SK-N-DZ (cell line): ENCODE data around the gene RAN.
"Not testable (repeated sequence)": the region's sequence is repeated elsewhere in the genome, so short reads cannot be mapped to it uniquely, and the experiment has no call there.

Experiments used
- DNase-seq: peaks from one replicate; pipeline ENCODE4 v3.0.0-alpha.2; 2015; ENCODE audit warnings: low spot score

Gene RAN

GRCh38 chr12:130878193-130879185 is 6.6 kb downstream of the RAN start:
- no peak for DNase-seq

- DNase-seq = no peak
These were observed 7.4 kb downstream of the RAN start for GRCh38 chr12:130879212-130879686.

GRCh38 chr12:130879781-130880389 is 8.0 kb downstream of the RAN start:
- DNase-seq = no peak

- DNase-seq = no peak
These were observed 8.6 kb downstream of the RAN start for GRCh38 chr12:130880411-130880885.

- no peak for DNase-seq
These were observed 9.2 kb downstream of the RAN start for GRCh38 chr12:130881046-130881445.

GRCh38 chr12:130881548-130881947 is 9.7 kb downstream of the RAN start:
- DNase-seq = no peak

GRCh38 chr12:130887190-130887589 is 15.3 kb downstream of the RAN start:
- not testable (repeated sequence) for DNase-seq

- no peak for DNase-seq
These were observed 32.2 kb downstream of the RAN start for GRCh38 chr12:130904064-130904463.

- DNase-seq = not testable (repeated sequence)
These were observed 33.1 kb downstream of the RAN start for GRCh38 chr12:130904936-130905455.

GRCh38 chr12:130909111-130909510 is 37.2 kb downstream of the RAN start:
- DNase-seq = no peak

- DNase-seq = no peak
These were observed 39.3 kb downstream of the RAN start for GRCh38 chr12:130911193-130911592.

GRCh38 chr12:130911933-130912332 is 40.1 kb downstream of the RAN start:
- no peak for DNase-seq

- peak; percentile 87 for DNase-seq
These were observed 44.5 kb downstream of the RAN start for GRCh38 chr12:130916241-130916911.

- DNase-seq = no peak
These were observed 45.7 kb downstream of the RAN start for GRCh38 chr12:130917607-130918006.

- no peak for DNase-seq
These were observed 47.2 kb downstream of the RAN start for GRCh38 chr12:130919086-130919485.

GRCh38 chr12:130920119-130920703 is 48.3 kb downstream of the RAN start:
- no peak for DNase-seq

- DNase-seq = no peak
These were observed 49.0 kb downstream of the RAN start for GRCh38 chr12:130920723-130921381.

- no peak for DNase-seq
These were observed 50.7 kb downstream of the RAN start for GRCh38 chr12:130922511-130922953.

GRCh38 chr12:130924966-130925665 is 53.2 kb downstream of the RAN start:
- DNase-seq = no peak

GRCh38 chr12:130925666-130926015 is 53.8 kb downstream of the RAN start:
- no peak for DNase-seq
